ENCODE measurements around the gene ERMARD. TPM values are rescaled to one million over a fixed set of nuclear protein-coding genes. Genes with fewer than 3 reads are reported as not detected.

Gene ERMARD
- total RNA-seq, 1 donor from 2014 or later, result 25.4 TPM

DNA sequence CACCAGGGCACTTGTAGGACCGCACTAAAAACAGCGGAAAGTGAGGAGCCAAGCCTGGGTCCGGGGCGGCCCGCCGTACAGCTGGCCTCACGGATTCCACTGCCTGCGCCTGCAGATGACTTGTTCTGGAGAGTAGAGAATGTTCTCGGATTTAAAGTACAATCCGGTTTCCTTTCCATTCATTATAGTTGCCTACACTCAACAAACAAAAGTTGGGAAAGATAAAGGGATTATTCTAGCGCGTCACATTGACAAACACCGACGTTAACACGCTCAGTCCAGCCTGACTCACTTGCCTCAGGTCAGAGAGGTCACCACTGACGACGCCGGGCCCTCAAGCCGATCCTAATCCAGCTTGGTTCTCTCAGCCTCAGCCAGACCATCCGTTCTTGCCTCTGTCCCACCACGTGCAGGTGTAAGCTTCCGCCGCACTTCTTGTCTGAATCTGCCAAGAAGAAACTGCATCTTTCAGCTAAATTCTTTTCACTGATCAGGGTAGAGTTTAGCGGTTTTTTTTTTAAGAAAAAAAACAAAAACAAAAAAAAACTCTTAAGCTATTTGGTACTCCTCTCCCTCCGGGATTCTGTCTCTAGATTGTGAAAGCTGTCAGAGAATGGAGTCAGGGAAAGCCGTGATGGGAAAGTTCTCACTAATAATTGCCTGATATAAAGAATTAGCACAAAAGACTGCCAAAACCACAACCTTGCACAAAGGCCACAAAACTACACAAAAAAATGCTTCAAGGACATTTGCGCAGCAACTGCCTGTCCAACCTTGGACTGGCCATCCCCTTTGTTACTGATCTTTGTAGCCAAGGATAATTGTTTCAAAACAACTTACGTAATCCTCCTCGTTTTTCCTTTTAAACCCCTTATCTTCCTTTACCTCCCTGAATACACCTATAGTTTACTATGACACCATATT, 26.0 kb upstream of the ERMARD start:
- Histone ChIP-seq H3K27me3 (ENCODE audit: low read depth) (no peaks in the 10 kb centered on the region), H3K27ac (peak overlapping the region; percentile 89), H3K9me3 (no peaks in the 10 kb centered on the region), H3K4me1 (peaks cover 24% of the 10 kb centered on the region), H3K4me3 (peak overlapping the region; percentile 68), H3K36me3 (no peaks in the 10 kb centered on the region)
- DNase-seq (peak; percentile 67), ATAC-seq (peak; percentile 73 to 74)
- intact Hi-C loops (cut with DNase I), result no loop called here
- TF ChIP-seq, protein P1, sequence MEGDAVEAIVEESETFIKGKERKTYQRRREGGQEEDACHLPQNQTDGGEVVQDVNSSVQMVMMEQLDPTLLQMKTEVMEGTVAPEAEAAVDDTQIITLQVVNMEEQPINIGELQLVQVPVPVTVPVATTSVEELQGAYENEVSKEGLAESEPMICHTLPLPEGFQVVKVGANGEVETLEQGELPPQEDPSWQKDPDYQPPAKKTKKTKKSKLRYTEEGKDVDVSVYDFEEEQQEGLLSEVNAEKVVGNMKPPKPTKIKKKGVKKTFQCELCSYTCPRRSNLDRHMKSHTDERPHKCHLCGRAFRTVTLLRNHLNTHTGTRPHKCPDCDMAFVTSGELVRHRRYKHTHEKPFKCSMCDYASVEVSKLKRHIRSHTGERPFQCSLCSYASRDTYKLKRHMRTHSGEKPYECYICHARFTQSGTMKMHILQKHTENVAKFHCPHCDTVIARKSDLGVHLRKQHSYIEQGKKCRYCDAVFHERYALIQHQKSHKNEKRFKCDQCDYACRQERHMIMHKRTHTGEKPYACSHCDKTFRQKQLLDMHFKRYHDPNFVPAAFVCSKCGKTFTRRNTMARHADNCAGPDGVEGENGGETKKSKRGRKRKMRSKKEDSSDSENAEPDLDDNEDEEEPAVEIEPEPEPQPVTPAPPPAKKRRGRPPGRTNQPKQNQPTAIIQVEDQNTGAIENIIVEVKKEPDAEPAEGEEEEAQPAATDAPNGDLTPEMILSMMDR (IDR thresholded peaks at IDR 0.05), result no peak

DNA sequence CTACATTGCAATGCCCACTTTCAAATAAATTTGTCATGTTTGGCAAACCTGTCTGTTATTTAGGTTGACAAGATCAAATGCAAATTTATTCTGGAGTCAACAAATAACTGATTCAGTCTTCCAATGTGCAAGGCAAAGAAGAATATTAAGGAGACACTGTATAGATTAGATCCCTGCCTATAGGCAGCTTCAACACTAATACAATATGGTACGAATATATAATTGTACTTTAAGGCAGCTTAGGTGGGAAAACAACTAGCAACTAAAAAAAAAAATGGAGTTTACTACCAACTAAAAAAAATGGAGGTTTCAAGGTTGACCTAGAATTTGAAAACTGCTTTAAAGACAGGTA, 25.4 kb upstream of the ERMARD start:
- ATAC-seq (no peak), DNase-seq (no peak)
- no peak overlapping the region for H3K4me3 ChIP-seq
- H3K4me1 ChIP-seq, result peaks cover 23% of the 10 kb centered on the region
- intact Hi-C loops (cut with DNase I), result no loop called here
- no peaks in the 10 kb centered on the region for H3K27me3 ChIP-seq (ENCODE audit: low read depth)
- no peak overlapping the region for H3K27ac ChIP-seq
- no peaks in the 10 kb centered on the region for H3K36me3 ChIP-seq
- no peaks in the 10 kb centered on the region for H3K9me3 ChIP-seq
- TF ChIP-seq, protein P1 (IDR thresholded peaks at IDR 0.05), result no peak

DNA sequence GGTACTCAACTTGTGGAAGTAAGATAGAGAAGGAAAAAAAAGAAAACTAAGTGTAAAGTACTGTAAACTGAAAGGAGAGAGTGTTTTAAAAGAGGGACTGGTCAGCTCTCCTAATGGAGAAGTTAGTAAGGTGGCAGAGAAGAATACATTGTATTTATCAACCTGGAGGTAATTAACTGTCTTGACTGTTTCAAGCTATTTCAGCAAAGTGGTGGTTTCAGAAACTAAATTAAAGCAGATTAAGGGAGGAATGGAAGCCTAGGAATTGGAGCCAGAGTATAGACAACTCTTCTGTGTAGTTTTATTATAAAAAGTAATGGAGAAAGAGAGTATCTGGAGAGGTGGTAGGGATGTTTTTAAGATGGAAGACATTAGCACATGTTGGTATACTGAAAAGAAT, 24.5 kb upstream of the ERMARD start:
- Histone ChIP-seq H3K4me1 (peaks cover 14% of the 10 kb centered on the region), H3K4me3 (no peak overlapping the region), H3K27ac (no peak overlapping the region), H3K9me3 (no peaks in the 10 kb centered on the region), H3K36me3 (no peaks in the 10 kb centered on the region), H3K27me3 (ENCODE audit: low read depth) (no peaks in the 10 kb centered on the region)
- ATAC-seq, result no peak
- intact Hi-C loops (cut with DNase I), result no loop called here
- TF ChIP-seq, protein P1 (IDR thresholded peaks at IDR 0.05), result no peak
- DNase-seq, result no peak

DNA sequence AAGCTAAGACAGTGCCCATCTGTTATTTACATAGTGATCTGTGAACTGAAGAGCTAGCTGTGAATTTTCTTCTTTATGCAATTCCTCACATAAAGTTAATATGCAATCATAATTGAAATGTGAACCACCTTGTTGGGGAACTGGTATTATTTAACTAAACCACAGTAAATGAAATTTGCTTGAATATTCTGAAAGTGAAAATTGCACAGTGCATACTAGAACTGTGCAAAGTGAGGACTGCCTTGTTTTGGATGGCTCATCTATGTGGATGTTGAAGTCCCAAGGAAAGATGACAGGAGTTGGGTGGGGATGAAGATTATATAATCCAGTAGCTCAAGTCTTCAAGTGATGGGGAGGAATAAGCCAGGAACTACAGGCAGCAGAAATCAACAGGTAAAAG, 21.5 kb upstream of the ERMARD start:
- Histone ChIP-seq H3K4me3 (no peak overlapping the region), H3K27ac (no peak overlapping the region), H3K36me3 (no peaks in the 10 kb centered on the region), H3K4me1 (peaks cover 5% of the 10 kb centered on the region), H3K9me3 (no peaks in the 10 kb centered on the region), H3K27me3 (ENCODE audit: low read depth) (no peaks in the 10 kb centered on the region)
- intact Hi-C loops (cut with DNase I), result no loop called here
- ATAC-seq (no peak), DNase-seq (no peak)
- TF ChIP-seq, protein P1 (IDR thresholded peaks at IDR 0.05), result no peak

DNA sequence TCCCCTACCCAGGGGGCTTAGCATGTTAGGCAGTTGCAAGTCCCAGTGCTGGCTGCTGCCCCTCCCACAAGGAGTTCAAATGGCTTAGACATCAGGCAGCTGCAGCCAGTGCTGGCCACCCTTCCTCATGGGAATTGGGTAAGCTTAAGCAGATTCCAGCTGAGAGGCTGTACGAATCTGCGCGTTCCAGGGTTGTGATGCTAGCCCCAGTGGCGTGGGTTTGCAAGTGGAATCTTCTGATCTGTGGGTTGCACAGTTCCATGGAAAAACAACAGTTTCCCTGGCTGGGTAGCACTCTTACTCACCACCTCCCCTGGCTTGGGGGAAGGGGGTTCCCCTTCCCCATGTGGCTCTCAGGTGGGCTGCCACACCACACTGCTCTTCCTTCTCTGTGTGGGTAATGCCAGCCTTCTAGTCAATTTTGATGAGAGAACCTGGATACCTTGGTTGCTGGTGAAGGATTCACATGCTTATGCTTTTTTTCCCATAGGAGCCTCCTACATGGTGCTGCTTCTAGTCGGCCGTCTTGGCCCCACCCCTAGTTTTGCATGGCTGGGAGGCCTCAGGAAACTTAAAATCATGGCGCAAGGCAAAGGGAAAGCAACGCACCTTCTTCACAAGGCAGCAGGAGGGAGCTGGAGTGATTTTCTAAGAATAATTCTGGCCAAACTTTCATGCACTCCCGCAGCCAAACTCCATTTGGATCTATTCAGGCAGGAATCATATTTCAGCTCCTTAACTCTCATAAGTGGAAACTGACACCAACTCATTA, 13.0 kb upstream of the ERMARD start:
- no peak for DNase-seq
- Histone ChIP-seq H3K4me3 (no peak overlapping the region), H3K36me3 (no peaks in the 10 kb centered on the region), H3K27ac (no peak overlapping the region), H3K27me3 (ENCODE audit: low read depth) (no peaks in the 10 kb centered on the region), H3K9me3 (no peaks in the 10 kb centered on the region), H3K4me1 (no peaks in the 10 kb centered on the region)
- ATAC-seq, result no peak
- intact Hi-C loops (cut with DNase I), result no loop called here
- TF ChIP-seq, protein P1 (IDR thresholded peaks at IDR 0.05), result no peak

Measured in lower lobe of right lung (tissue), 2 donors.